SK-N-SH (cell line): Measurements from ENCODE around the gene C1GALT1. TPM values are rescaled to one million over a fixed set of nuclear protein-coding genes. Genes with fewer than 3 reads are reported as not detected.

ENCODE experiments used
- CTCF ChIA-PET: fragments of 300-600, 350-600 bp; formaldehyde crosslinking; extraction: SDS; loops from one replicate; lab custom pipeline; 2021; lab: Yijun Ruan, JAX
- POLR2A ChIA-PET: fragments of 350-600 bp; sonication (Branson Sonifier 250); formaldehyde crosslinking; extraction: SDS; loops from one replicate; lab custom pipeline; 2020; ENCODE audit warnings: antibody characterized with exemption, inconsistent platforms; lab: Yijun Ruan, JAX
- DNase-seq: peaks from one replicate; pipeline ENCODE4 v3.0.0; 2012
- H2AFZ ChIP-seq: fragments of 200-600 bp; sonication (generic); 2 replicates; pipeline ENCODE4 v1.8.1; 2016; ENCODE audit warnings: antibody characterized with exemption, mild to moderate bottlenecking, low read depth
- H3F3A ChIP-seq: fragments of 200-600 bp; sonication (generic); replicated peaks from 2 replicates; pipeline ENCODE3; 2016; ENCODE audit warnings: antibody characterized with exemption, mild to moderate bottlenecking; ENCODE audit not compliant: insufficient read depth
- H3K27ac ChIP-seq, 2 experiments: fragments of 200-500 bp in 1 of 2; fragments of 200-600 bp in 1 of 2; sonication (Bioruptor generic) in 1 of 2; sonication (generic), shearing (Covaris generic) in 1 of 2; 2 replicates each; pipeline versions ENCODE4 v1.5.1 to v1.6.1; 2014 to 2016; ENCODE audit warnings: low read depth in 2 of 2, inconsistent platforms in 1 of 2, low read length in 1 of 2, mild to moderate bottlenecking in 1 of 2, mixed read lengths in 1 of 2
- H3K27me3 ChIP-seq: fragments of 200-600 bp; sonication (generic), shearing (Covaris generic); 2 replicates; pipeline ENCODE4 v1.6.1; 2016; ENCODE audit warnings: mixed run types; ENCODE audit not compliant: insufficient read depth
- H3K36me3 ChIP-seq, 2 experiments: fragments of 200-500 bp in 1 of 2; fragments of 200-600 bp in 1 of 2; sonication (Bioruptor generic) in 1 of 2; sonication (generic) in 1 of 2; replicated peaks in 1 of 2; 2 replicates each; pipeline versions ENCODE3 to v1.5.1; 2014 to 2016; ENCODE audit warnings: low read length in 1 of 2, mild to moderate bottlenecking in 1 of 2; ENCODE audit not compliant: insufficient read depth in 2 of 2, control insufficient read depth in 1 of 2
- H3K4me1 ChIP-seq, 2 experiments: fragments of 200-500 bp in 1 of 2; fragments of 200-600 bp in 1 of 2; sonication (Bioruptor generic) in 1 of 2; sonication (generic), shearing (Covaris generic) in 1 of 2; 2 replicates each; pipeline versions ENCODE4 v1.5.1 to v1.6.1; 2014 to 2016; ENCODE audit warnings: low read depth in 1 of 2, low read length in 1 of 2, mixed run types in 1 of 2; ENCODE audit not compliant: insufficient read depth in 2 of 2, control insufficient read depth in 1 of 2
- H3K4me2 ChIP-seq: fragments of 200-600 bp; sonication (generic), shearing (Covaris generic); 2 replicates; pipeline ENCODE4 v1.6.1; 2017; ENCODE audit warnings: mixed run types
- H3K4me3 ChIP-seq, 2 experiments: fragments of 200-500 bp in 1 of 2; fragments of 200-600 bp in 1 of 2; sonication (Bioruptor generic) in 1 of 2; sonication (generic), shearing (Covaris generic) in 1 of 2; 2 replicates each; pipeline versions ENCODE4 v1.5.1 to v1.8.1; 2014 to 2016; ENCODE audit warnings: low read depth in 2 of 2, inconsistent platforms in 1 of 2, low read length in 1 of 2, mild to moderate bottlenecking in 1 of 2, mixed read lengths in 1 of 2, moderate library complexity in 1 of 2
- H3K79me2 ChIP-seq: fragments of 200-600 bp; sonication (generic); 2 replicates; pipeline ENCODE4 v1.8.1; 2017; ENCODE audit warnings: mild to moderate bottlenecking; ENCODE audit not compliant: insufficient read depth
- H3K9ac ChIP-seq: fragments of 200-600 bp; sonication (generic); 2 replicates; pipeline ENCODE4 v1.6.1; 2017; ENCODE audit warnings: mixed run types
- H3K9me2 ChIP-seq: fragments of 200-600 bp; sonication (generic); 2 replicates; pipeline ENCODE4 v1.6.1; 2017; ENCODE audit warnings: mixed run types
- H3K9me3 ChIP-seq: fragments of 200-600 bp; sonication (generic); 2 replicates; pipeline ENCODE4 v1.6.1; 2017; ENCODE audit warnings: mixed run types, mild to moderate bottlenecking, moderate library complexity
- H4K20me1 ChIP-seq: fragments of 200-600 bp; sonication (generic); 2 replicates; pipeline ENCODE4 v1.6.1; 2017; ENCODE audit warnings: mild to moderate bottlenecking, mixed run types; ENCODE audit not compliant: insufficient read depth
- FOXJ3 ChIP-seq: sonication (generic); formaldehyde crosslinking; IDR thresholded peaks from 2 replicates; pipeline ENCODE4 v1.5.1; 2020; ENCODE audit warnings: mild to moderate bottlenecking, missing genetic modification reagents
- FOXM1 ChIP-seq: IDR thresholded peaks from 2 replicates; pipeline ENCODE4 v1.4.0; 2012; ENCODE audit warnings: low read depth, mild to moderate bottlenecking
- GATA2 ChIP-seq: sonication (generic); formaldehyde crosslinking; IDR thresholded peaks from 2 replicates; pipeline ENCODE4 v1.5.0; 2020; ENCODE audit warnings: mild to moderate bottlenecking, missing genetic modification reagents
- POLR2AphosphoS5 ChIP-seq: IDR thresholded peaks from 2 replicates; pipeline ENCODE4 v1.6.1; 2012; ENCODE audit warnings: low read depth, low read length
- RAD21 ChIP-seq: IDR thresholded peaks from 2 replicates; pipeline ENCODE4 v1.6.1; 2012; ENCODE audit warnings: mild to moderate bottlenecking, low read length
- TAF1 ChIP-seq: IDR thresholded peaks from 2 replicates; pipeline ENCODE4 v1.6.1; 2012; ENCODE audit warnings: low read depth, mild to moderate bottlenecking, low read length, moderate library complexity, borderline replicate concordance
- WGBS: methylation state at CpG from one replicate; pipeline ENCODE4 v1.1.6; 2017; ENCODE audit warnings: low lambda C conversion rate; 5-methylcytosine and 5-hydroxymethylcytosine counted together
- polyA plus RNA-seq, 3 experiments: library from polyadenylated mRNA; depleted of rRNA; stranded (reverse); fragments of >200 nt; gene quantifications; 2 replicates each; pipeline ENCODE4 v1.2.3, GENCODE V29; 2012
- TF ChIP-seq, protein P1 (sequence below): fragments of 150-350 bp; IDR thresholded peaks from 2 replicates; pipeline ENCODE4 v1.6.1; 2017; ENCODE audit warnings: antibody characterized with exemption, low read length, low read depth, borderline replicate concordance
- TF ChIP-seq, protein P2 (sequence below): IDR thresholded peaks from 2 replicates; pipeline ENCODE4 v1.4.0; 2012; ENCODE audit warnings: low read depth, borderline replicate concordance
- TF ChIP-seq, protein P3 (sequence below): IDR thresholded peaks from 2 replicates; pipeline ENCODE4 v1.6.1; 2012; ENCODE audit warnings: mild to moderate bottlenecking, low read depth, low read length, moderate library complexity
- TF ChIP-seq, protein P4 (sequence below): IDR thresholded peaks from 2 replicates; pipeline ENCODE4 v1.4.0; 2012; ENCODE audit warnings: low read depth, borderline replicate concordance

C1GALT1 gene
- polyA plus RNA-seq, 1 of the 3 experiments (the other 2 are of a cell fraction), result 15.2 TPM

DNA sequence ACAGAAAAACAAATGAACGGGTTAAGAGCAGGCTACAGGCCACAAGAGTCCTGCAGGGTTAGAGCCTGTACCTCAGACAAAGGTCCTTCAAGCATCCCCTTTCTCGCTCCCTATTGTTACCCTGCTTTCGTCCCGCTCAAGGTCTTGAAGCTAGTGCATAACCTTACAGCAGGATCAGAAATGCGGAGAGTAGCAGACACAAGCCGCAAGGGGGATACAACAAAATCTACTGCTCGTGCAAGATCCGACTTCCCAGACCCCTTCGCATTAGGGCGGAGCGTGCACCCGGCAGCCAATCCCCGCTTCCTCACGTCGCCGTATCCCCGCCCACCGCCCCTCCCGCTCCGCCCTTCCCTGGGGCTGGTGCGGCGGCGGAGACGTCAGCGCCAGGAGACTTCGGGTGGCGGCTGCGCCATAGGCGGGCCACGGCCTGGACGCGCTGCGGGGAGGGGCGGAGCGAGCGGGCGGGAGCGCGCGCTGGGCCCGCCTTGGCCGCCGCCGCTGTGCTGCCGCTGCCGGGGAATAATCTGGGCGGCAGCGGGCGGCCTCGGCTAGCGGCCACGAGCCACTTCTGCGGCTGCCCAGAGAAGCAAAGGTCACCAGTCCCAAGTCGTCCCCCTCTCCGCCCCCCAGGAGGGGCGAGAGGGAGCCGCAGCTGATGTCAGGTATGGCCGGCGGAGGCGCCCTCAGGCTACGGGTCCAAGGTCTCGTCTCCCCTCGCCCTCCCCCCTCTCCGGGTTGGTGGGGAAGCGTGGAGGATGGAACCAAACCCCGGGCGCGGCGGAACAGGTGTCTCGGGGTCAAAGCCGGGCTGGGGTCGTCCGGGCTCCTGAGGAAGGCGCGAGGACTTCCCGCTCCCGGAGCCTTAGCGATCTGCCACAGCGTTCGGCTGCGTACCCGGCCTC, at the start of gene C1GALT1 (continued):
- TF ChIP-seq, protein P1, sequence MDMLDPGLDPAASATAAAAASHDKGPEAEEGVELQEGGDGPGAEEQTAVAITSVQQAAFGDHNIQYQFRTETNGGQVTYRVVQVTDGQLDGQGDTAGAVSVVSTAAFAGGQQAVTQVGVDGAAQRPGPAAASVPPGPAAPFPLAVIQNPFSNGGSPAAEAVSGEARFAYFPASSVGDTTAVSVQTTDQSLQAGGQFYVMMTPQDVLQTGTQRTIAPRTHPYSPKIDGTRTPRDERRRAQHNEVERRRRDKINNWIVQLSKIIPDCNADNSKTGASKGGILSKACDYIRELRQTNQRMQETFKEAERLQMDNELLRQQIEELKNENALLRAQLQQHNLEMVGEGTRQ, result no peak
- TF ChIP-seq, protein P2, sequence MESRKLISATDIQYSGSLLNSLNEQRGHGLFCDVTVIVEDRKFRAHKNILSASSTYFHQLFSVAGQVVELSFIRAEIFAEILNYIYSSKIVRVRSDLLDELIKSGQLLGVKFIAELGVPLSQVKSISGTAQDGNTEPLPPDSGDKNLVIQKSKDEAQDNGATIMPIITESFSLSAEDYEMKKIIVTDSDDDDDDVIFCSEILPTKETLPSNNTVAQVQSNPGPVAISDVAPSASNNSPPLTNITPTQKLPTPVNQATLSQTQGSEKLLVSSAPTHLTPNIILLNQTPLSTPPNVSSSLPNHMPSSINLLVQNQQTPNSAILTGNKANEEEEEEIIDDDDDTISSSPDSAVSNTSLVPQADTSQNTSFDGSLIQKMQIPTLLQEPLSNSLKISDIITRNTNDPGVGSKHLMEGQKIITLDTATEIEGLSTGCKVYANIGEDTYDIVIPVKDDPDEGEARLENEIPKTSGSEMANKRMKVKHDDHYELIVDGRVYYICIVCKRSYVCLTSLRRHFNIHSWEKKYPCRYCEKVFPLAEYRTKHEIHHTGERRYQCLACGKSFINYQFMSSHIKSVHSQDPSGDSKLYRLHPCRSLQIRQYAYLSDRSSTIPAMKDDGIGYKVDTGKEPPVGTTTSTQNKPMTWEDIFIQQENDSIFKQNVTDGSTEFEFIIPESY, result no peak

DNA sequence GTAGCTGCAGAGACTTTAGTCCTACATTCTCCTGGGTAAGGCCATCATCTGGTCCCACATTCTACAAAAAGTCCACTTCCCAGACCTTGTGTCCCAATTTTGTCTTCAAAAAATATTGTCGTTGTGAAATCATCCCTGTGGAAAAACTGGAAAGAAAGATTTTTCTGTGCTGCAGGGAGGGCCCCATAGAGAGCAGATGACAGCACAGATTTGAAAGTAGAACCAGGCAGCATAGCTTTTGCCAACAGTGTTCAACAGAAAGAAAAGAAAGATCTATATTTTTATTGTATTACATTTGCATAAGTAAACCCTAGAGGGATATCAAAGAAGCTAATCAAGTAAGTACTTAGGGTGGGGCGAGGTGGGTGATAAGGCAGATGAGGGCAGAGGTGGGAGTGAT, 48.3 kb upstream of the C1GALT1 start:
- Histone ChIP-seq H3K9ac (no peak overlapping the region), H3K4me1 (no peaks in the 10 kb centered on the region), H3K4me2 (no peak overlapping the region), H3K4me3 (no peak overlapping the region), H3K9me3 (no peaks in the 10 kb centered on the region), H2AFZ (no peak overlapping the region), H3K27me3 (no peaks in the 10 kb centered on the region), H3K9me2 (no peaks in the 10 kb centered on the region), H3K36me3 (no peaks in the 10 kb centered on the region), H3K79me2 (no peaks in the 10 kb centered on the region), H3K27ac (no peak overlapping the region), H3F3A (no peaks in the 10 kb centered on the region), H4K20me1 (no peaks in the 10 kb centered on the region)
- TF ChIP-seq, protein P3, sequence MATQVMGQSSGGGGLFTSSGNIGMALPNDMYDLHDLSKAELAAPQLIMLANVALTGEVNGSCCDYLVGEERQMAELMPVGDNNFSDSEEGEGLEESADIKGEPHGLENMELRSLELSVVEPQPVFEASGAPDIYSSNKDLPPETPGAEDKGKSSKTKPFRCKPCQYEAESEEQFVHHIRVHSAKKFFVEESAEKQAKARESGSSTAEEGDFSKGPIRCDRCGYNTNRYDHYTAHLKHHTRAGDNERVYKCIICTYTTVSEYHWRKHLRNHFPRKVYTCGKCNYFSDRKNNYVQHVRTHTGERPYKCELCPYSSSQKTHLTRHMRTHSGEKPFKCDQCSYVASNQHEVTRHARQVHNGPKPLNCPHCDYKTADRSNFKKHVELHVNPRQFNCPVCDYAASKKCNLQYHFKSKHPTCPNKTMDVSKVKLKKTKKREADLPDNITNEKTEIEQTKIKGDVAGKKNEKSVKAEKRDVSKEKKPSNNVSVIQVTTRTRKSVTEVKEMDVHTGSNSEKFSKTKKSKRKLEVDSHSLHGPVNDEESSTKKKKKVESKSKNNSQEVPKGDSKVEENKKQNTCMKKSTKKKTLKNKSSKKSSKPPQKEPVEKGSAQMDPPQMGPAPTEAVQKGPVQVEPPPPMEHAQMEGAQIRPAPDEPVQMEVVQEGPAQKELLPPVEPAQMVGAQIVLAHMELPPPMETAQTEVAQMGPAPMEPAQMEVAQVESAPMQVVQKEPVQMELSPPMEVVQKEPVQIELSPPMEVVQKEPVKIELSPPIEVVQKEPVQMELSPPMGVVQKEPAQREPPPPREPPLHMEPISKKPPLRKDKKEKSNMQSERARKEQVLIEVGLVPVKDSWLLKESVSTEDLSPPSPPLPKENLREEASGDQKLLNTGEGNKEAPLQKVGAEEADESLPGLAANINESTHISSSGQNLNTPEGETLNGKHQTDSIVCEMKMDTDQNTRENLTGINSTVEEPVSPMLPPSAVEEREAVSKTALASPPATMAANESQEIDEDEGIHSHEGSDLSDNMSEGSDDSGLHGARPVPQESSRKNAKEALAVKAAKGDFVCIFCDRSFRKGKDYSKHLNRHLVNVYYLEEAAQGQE, result no peak
- TF ChIP-seq TAF1 (no peak), POLR2AphosphoS5 (no peak), FOXJ3 (CRISPR knock-in tag) (no peak), FOXM1 (no peak), RAD21 (no peak), GATA2 (no peak)
- TF ChIP-seq, protein P2, result no peak
- TF ChIP-seq, protein P4, sequence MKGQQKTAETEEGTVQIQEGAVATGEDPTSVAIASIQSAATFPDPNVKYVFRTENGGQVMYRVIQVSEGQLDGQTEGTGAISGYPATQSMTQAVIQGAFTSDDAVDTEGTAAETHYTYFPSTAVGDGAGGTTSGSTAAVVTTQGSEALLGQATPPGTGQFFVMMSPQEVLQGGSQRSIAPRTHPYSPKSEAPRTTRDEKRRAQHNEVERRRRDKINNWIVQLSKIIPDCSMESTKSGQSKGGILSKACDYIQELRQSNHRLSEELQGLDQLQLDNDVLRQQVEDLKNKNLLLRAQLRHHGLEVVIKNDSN, result no peak
- DNase-seq, result no peak
- ChIA-PET CTCF (interaction anchor here (1.1 to 1.2 kb wide), 3 partner anchors 12 to 32 kb away, joined by 4 to 5 read pairs (median 4); no protein-coding TSS in a partner anchor), POLR2A (no interaction called here)
- 10% methylated on average over 2 of the region's 2 CpGs for WGBS
